PC-3 (cell line): Measurements from ENCODE around the gene TMEM178B. TPM values are rescaled to one million over a fixed set of nuclear protein-coding genes. Genes with fewer than 3 reads are reported as not detected.

Experiments
- ATAC-seq: fragments of 200-7000 bp; cut with Tn5 transposase; 2 replicates; pipeline ENCODE4 v1.9.1; 2020; ENCODE audit warnings: mild to moderate bottlenecking, moderate library complexity
- BruUV-seq: library from RNA; stranded (reverse); fragments of 400-500 nt; replicated peaks from 2 replicates; lab custom pipeline; 2021; lab: Mats Ljungman, UMichigan
- CTCF ChIA-PET: fragments of 300-600 bp; sonication (Branson Sonifier 250); formaldehyde crosslinking; loops from one replicate; lab custom pipeline; 2022; ENCODE audit warnings: antibody characterized with exemption; lab: Charles Lee
- POLR2A ChIA-PET: fragments of 300-600 bp; sonication (Branson Sonifier 250); formaldehyde crosslinking; loops from one replicate; lab custom pipeline; 2022; ENCODE audit warnings: antibody characterized with exemption; ENCODE audit not compliant: unreplicated experiment; lab: Charles Lee
- DNase-seq: peaks from one replicate; pipeline ENCODE4 v3.0.0-alpha.2; 2015
- H2AFZ ChIP-seq: fragments of 300-600 bp; sonication (generic); 2 replicates; pipeline ENCODE4 v1.6.0; 2016; ENCODE audit warnings: antibody characterized with exemption, low read length
- H3F3A ChIP-seq: fragments of 300-600 bp; sonication (generic); one replicate; pipeline ENCODE4 v1.6.0; 2017; ENCODE audit warnings: antibody characterized with exemption, low read length, control low read depth, mild to moderate bottlenecking; ENCODE audit not compliant: unreplicated experiment
- H3K27ac ChIP-seq: fragments of 300-600 bp; sonication (generic); 2 replicates; pipeline ENCODE4 v1.5.1; 2016; ENCODE audit warnings: mild to moderate bottlenecking, low read length
- H3K27me3 ChIP-seq: fragments of 300-600 bp; sonication (generic); 2 replicates; pipeline ENCODE4 v1.6.1; 2016; ENCODE audit warnings: low read length, mixed read lengths
- H3K36me3 ChIP-seq: fragments of 300-600 bp; sonication (generic); 2 replicates; pipeline ENCODE4 v1.6.1; 2016; ENCODE audit warnings: low read depth, mixed run types, low read length, mixed read lengths
- H3K4me1 ChIP-seq: fragments of 300-600 bp; sonication (generic); 2 replicates; pipeline ENCODE4 v1.5.1; 2016; ENCODE audit warnings: low read length; ENCODE audit not compliant: insufficient read depth
- H3K4me2 ChIP-seq: fragments of 300-600 bp; sonication (generic); 2 replicates; pipeline ENCODE4 v1.6.0; 2016; ENCODE audit warnings: low read length
- H3K4me3 ChIP-seq: fragments of 300-600 bp; sonication (generic); 2 replicates; pipeline ENCODE4 v1.5.1; 2016; ENCODE audit warnings: mild to moderate bottlenecking, low read length, mixed read lengths
- H3K79me2 ChIP-seq: fragments of 300-600 bp; sonication (generic); 2 replicates; pipeline ENCODE4 v1.6.1; 2017; ENCODE audit warnings: low read length, mixed read lengths
- H3K9ac ChIP-seq: fragments of 300-600 bp; sonication (generic); 2 replicates; pipeline ENCODE4 v1.6.0; 2016; ENCODE audit warnings: mild to moderate bottlenecking, low read length
- H3K9me2 ChIP-seq: fragments of 300-600 bp; sonication (generic); replicated peaks from 2 replicates; pipeline ENCODE4 v1.6.1; 2016; ENCODE audit warnings: mixed run types, low read length, mixed read lengths
- H3K9me3 ChIP-seq: fragments of 300-600 bp; sonication (generic); 2 replicates; pipeline ENCODE4 v1.6.1; 2016; ENCODE audit warnings: low read length, mixed read lengths
- H4K20me1 ChIP-seq: fragments of 300-600 bp; sonication (generic); 2 replicates; pipeline ENCODE4 v1.6.1; 2016; ENCODE audit warnings: low read length, mixed read lengths
- CTCF ChIP-seq: fragments of 300-600 bp; sonication (generic); conservative IDR thresholded peaks from 2 replicates; pipeline ENCODE4 v1.5.1; 2017; ENCODE audit warnings: antibody characterized with exemption, low read depth, mild to moderate bottlenecking, low read length
- EZH2 ChIP-seq: fragments of 300-600 bp; sonication (generic); IDR thresholded peaks from one replicate; pipeline ENCODE4 v1.6.1; 2017; ENCODE audit warnings: antibody characterized with exemption, mild to moderate bottlenecking, low read length; ENCODE audit not compliant: unreplicated experiment
- EZH2phosphoT487 ChIP-seq: fragments of 300-600 bp; sonication (generic); IDR thresholded peaks from 2 replicates; pipeline ENCODE4 v1.6.1; 2018; ENCODE audit warnings: mild to moderate bottlenecking, antibody characterized with exemption, low read length, borderline replicate concordance
- intact Hi-C: fragments of 100-400 bp; cut with micrococcal nuclease; formaldehyde crosslinking; loops from 2 replicates; pipeline ENCODE4 v1.9.0; 2023
- total RNA-seq: library from RNA; depleted of rRNA; stranded (reverse); fragments of >200 nt; gene quantifications from 2 replicates; pipeline ENCODE4 v1.2.3, GENCODE V29; 2014

The TMEM178B gene
- total RNA-seq, 1 experiment from 2014 or later = 0.29 TPM

- Histone ChIP-seq H3K27me3 (peaks cover 31% of the 10 kb centered on the region; the same call in 1 of the 2 replicates), H3K4me2 (no peak overlapping the region), H3K4me3 (no peak overlapping the region), H3K27ac (no peak overlapping the region), H3K9me3 (no peaks in the 10 kb centered on the region), H3K9ac (no peak overlapping the region), H3K79me2 (no peaks in the 10 kb centered on the region), H3K36me3 (no peaks in the 10 kb centered on the region), H3K9me2 (no peaks in the 10 kb centered on the region), H3K4me1 (no peaks in the 10 kb centered on the region), H2AFZ (no peak overlapping the region), H4K20me1 (no peaks in the 10 kb centered on the region), H3F3A (no peaks in the 10 kb centered on the region)
- peak; percentile 27 for DNase-seq
- CTCF ChIA-PET = no interaction called here
- POLR2A ChIA-PET = no interaction called here
- no TSS peak for BruUV-seq
- TF ChIP-seq CTCF (no peak), EZH2 (no peak), EZH2phosphoT487 (no peak)
- no peak for ATAC-seq
- intact Hi-C loops = no loop called here
Measured at GRCh38 chr7:141042222-141043193, 31.4 kb upstream of the TMEM178B start.

GRCh38 chr7:141043616-141044015, 30.2 kb upstream of the TMEM178B start:
- H3K4me3 ChIP-seq = no peak overlapping the region
- no TSS peak for BruUV-seq
- no peaks in the 10 kb centered on the region for H3K4me1 ChIP-seq
- H3K36me3 ChIP-seq = no peaks in the 10 kb centered on the region
- no peak overlapping the region for H3K9ac ChIP-seq
- intact Hi-C loops = no loop called here
- peaks cover 31% of the 10 kb centered on the region; the same call in 1 of the 2 replicates for H3K27me3 ChIP-seq
- CTCF ChIA-PET = no interaction called here
- H2AFZ ChIP-seq = no peak overlapping the region
- H3K27ac ChIP-seq = no peak overlapping the region
- no peak for TF ChIP-seq CTCF
- no peak for TF ChIP-seq EZH2
- TF ChIP-seq EZH2phosphoT487 = no peak
- ATAC-seq (no peak), DNase-seq (no peak)
- H3K9me3 ChIP-seq = no peaks in the 10 kb centered on the region
- no peaks in the 10 kb centered on the region for H3K79me2 ChIP-seq
- no peak overlapping the region for H3K4me2 ChIP-seq
- POLR2A ChIA-PET = no interaction called here
- H3K9me2 ChIP-seq = no peaks in the 10 kb centered on the region
- no peaks in the 10 kb centered on the region for H3F3A ChIP-seq
- no peaks in the 10 kb centered on the region for H4K20me1 ChIP-seq
